Astrocyte of the cerebellum (primary cell): ENCODE results near the gene KRT28.

Experiments
- DNase-seq: peaks from one replicate; pipeline ENCODE4 v3.0.0-alpha.2; 2011; ENCODE audit warnings: low read depth
- H3K4me3 ChIP-seq: 2 replicates; pipeline ENCODE4 v1.5.1; 2011; ENCODE audit warnings: mild to moderate bottlenecking, low read depth, low read length, moderate library complexity
- in situ Hi-C: cut with HindIII; loops from 2 replicates; pipeline ENCODE4 v1.10.0; 2017; ENCODE audit warnings: low sequenced_read_pairs
- TF ChIP-seq, protein P1 (sequence below): IDR thresholded peaks from 2 replicates; pipeline ENCODE4 v1.5.1; 2012; ENCODE audit warnings: low read length, low read depth, moderate library complexity, mild to moderate bottlenecking; ENCODE audit errors: missing control alignments

KRT28 gene, protein sequence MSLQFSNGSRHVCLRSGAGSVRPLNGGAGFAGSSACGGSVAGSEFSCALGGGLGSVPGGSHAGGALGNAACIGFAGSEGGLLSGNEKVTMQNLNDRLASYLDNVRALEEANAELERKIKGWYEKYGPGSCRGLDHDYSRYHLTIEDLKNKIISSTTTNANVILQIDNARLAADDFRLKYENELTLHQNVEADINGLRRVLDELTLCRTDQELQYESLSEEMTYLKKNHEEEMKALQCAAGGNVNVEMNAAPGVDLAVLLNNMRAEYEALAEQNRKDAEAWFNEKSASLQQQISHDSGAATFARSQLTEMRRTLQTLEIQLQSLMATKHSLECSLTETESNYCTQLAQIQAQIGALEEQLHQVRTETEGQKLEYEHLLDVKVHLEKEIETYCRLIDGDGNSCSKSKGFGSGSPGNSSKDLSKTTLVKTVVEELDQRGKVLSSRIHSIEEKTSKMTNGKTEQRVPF

DNA sequence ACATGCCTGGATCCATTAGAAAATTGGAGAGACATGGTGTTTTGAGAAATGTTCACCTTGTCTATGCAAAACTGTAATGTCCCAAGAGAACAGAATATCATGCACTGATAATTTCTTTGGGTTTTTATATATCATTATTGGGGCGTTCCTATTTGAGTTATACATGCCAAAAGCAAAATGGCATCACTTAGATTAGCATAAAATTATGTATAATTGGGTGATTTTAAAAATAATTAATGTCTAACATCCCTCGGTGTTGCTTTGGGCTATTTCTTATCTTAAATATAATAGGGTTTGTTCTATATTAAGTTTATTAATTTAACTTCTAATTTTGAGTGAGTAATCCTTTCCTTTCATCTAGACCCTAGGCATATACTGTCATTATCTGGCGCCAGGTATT lies at the start of gene KRT28:
Gene KRT28, minus strand, starts transcription at position 101 of the 400 bp plus-strand sequence. Its CDS starts 66 bp downstream, at position 35.
- no peak for DNase-seq
- in situ Hi-C loops: no loop called here
- TF ChIP-seq, protein P1, sequence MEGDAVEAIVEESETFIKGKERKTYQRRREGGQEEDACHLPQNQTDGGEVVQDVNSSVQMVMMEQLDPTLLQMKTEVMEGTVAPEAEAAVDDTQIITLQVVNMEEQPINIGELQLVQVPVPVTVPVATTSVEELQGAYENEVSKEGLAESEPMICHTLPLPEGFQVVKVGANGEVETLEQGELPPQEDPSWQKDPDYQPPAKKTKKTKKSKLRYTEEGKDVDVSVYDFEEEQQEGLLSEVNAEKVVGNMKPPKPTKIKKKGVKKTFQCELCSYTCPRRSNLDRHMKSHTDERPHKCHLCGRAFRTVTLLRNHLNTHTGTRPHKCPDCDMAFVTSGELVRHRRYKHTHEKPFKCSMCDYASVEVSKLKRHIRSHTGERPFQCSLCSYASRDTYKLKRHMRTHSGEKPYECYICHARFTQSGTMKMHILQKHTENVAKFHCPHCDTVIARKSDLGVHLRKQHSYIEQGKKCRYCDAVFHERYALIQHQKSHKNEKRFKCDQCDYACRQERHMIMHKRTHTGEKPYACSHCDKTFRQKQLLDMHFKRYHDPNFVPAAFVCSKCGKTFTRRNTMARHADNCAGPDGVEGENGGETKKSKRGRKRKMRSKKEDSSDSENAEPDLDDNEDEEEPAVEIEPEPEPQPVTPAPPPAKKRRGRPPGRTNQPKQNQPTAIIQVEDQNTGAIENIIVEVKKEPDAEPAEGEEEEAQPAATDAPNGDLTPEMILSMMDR: no peak
- H3K4me3 ChIP-seq: no peak within 1 kb of the TSS

DNA sequence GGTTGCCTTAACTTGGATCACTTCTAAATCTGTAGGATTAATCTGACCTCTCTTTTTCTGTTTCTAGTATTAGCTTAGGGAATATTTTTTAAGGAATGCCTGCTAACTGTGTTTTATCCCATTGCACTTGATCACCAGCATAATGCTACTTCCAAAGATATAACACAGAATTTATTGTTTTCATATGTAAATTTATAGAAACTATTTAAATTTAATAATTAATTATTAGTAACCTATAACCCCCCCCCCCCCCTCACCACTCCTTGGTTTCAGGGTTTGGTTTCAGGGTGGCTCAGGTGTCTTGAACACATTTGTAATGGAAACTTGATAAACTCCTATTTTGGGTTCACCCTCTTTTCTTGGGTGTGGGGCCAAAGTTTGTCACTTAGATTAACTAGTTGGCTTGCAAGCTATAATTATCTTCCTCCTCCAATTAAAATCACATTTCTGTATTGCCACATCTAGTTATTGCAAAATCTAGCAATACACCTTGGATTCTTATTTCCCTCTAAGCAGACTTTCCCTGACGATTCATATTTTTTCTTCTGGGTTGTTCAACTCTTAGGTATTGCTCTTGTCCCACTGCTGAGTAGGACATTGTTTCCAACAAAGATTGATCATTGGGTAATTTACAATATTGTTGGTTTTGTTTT lies 49.0 kb upstream of the KRT28 start:
- TF ChIP-seq, protein P1: no peak

DNA sequence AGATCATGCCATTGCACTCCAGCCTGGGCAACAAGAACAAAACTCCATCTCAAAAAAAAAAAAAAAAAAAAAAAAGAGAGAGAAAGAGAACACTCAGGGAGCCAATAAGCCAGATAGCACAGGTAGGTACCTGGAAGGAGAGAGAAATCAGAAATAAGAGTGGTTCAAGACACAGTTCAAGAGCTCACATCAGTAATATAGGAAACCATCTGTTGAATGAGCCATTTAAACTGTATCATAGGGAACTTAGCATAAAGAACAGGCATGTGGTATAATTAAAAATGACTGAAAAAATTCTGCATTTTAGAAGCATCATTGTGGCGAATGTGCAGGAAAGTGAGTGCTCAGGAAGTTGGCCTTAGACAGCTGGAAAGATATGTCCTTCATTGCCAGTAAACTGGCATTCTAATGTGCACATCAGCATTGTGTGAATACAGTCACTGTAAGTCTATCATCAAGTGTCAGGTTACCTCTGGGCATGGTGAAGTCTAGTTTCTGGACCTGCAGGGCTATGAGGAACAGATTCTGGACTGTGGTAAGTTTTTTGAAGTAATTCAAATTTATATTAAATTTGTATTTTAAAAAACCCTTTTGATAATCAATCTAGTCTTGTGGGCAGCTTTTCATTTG lies 46.9 kb upstream of the KRT28 start:
- DNase-seq: no peak
- in situ Hi-C loops: no loop called here
- H3K4me3 ChIP-seq: no peak overlapping the region
- TF ChIP-seq, protein P1: no peak

More for the DNA sequence above, 49.0 kb upstream of the KRT28 start:
- H3K4me3 ChIP-seq: no peak overlapping the region
- no peak for DNase-seq
- in situ Hi-C loops: no loop called here

DNA sequence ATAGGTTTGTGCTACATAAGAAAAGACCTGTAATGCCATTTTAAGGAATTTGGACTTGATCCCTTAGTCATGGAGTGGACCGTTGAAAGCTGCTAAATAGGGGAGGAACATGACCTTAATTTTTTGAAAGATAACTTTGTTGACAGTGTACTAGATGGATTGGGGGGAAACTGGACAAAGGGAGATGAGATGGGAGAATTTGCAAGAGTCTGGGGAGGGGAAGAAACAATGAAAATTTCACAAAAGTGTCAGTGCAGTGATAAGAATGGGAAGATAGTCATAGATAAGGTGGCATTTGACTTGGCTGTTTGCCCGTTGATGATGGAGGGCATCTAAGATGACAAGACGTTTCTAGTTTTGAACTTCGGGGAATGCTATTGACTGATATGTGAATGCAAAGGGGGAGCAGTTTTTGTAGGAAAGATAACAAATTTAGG lies 44.9 kb upstream of the KRT28 start:
- H3K4me3 ChIP-seq: no peak overlapping the region
- in situ Hi-C loops: no loop called here
- DNase-seq: no peak
- TF ChIP-seq, protein P1: no peak

DNA sequence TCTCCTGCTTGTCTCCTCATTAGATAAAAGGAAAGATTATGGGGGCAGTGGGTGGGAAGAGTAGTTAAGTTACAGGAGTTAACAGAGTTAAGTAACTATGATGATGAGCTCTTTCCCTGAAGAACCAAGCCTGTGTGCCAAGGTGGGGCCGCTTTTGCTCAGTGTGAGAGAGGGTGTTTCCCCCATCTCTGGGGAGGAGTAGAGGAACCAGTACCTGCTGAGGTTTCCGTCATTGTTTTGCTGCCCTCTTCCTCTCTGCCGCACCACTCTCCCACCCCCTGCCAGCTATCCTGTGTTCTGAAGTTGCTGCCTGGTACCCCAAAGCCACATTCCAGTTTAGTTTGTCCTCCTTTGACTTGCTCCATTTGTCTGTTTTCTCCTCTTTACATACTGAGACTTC lies 43.5 kb upstream of the KRT28 start:
- TF ChIP-seq, protein P1: no peak
- H3K4me3 ChIP-seq: no peak overlapping the region
- in situ Hi-C loops: no loop called here
- no peak for DNase-seq

DNA sequence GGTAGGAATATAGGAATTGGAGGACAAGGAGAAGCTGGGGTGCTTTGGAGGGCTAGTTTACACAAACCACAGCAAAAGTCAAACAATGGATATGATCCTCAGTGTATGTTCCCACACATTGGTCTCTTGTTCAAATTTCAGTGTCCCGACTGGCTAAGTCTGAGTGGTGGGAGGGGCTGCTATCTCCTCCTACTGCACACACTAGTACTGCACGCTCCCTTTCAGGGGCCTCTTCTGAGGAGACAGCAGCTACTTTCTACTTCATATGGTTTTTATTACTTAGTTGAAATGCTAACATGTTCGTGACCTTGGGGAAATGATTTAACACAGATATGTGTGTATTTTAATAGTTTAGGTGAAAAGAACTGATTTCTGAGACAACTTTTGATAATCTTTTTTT lies 41.5 kb upstream of the KRT28 start:
- in situ Hi-C loops: no loop called here
- DNase-seq: no peak
- TF ChIP-seq, protein P1: no peak
- no peak overlapping the region for H3K4me3 ChIP-seq
